ENCODE data around the gene ARL8A. TPM values are rescaled to one million over a fixed set of nuclear protein-coding genes. Genes with fewer than 3 reads are reported as not detected.
"Not testable (repeated sequence)": the region's sequence is repeated elsewhere in the genome, so short reads cannot be mapped to it uniquely, and the experiment has no call there.

ARL8A gene
- total RNA-seq (10 to 100 TPM; 60.9 to 75.3 (median 66.7) TPM), polyA plus RNA-seq (32.0 TPM)
- long read RNA-seq, donor 1, transcript ARL8A-201 (7 exons, 1,793 nt) = major isoform, 75 of 88 reads
- long read RNA-seq, donor 1, partial matches to known transcripts = 1 of 88 reads
- long read RNA-seq, donor 1, other reads (novel, unspliced or antisense) = 10 of 88 reads
- long read RNA-seq, donor 2, transcript ARL8A-201 (7 exons, 1,793 nt) = major isoform, 25 of 30 reads
- long read RNA-seq, donor 2, partial matches to known transcripts = 0 of 30 reads
- long read RNA-seq, donor 2, other reads (novel, unspliced or antisense) = 2 of 30 reads
- long read RNA-seq, donor 3, transcript ARL8A-201 (7 exons, 1,793 nt) = major isoform, 5 of 6 reads
- long read RNA-seq, donor 3, partial matches to known transcripts = 1 of 6 reads
- long read RNA-seq, donor 3, other reads (novel, unspliced or antisense) = 0 of 6 reads
- long read RNA-seq, donor 4, transcript ARL8A-201 (7 exons, 1,793 nt) = major isoform, 31 of 32 reads
- long read RNA-seq, donor 4, partial matches to known transcripts = 0 of 32 reads
- long read RNA-seq, donor 4, other reads (novel, unspliced or antisense) = 1 of 32 reads

DNA sequence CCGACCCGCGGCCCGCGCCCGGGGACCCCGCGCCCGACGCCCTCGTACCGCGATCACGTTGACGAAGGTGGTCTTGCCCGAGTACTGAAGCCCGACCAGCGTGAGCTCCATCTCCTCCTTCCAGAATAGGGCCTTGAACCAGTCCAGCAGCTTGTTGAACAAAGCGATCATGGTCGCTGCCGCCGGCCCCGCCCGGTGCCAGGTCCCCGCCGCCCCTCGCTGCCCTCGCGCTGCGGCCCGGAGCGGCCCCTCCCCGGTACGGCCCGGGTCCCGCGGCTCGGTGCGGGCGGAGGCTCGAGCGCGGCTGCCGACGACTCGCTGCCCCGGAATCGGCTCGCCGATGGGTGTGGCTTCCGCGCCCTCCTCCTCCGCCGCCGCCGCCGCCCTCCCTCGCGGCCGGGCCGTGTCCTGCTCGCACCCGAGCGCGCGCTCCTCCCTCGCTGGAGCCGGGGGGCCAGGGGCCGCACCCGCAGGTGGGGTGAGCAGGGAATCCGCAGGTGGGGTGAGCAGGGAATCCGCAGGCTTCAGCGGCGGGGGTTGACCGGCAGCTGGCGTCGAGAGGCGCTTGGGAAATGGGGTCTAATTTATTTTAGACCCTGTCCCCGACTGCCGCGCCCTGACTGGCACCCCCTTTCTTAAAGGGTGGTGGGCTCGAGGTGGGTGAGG lies at the start of gene ARL8A:
Gene ARL8A, minus strand, starts transcription at position 336 of the 666 bp plus-strand sequence. Its CDS starts 165 bp downstream, at position 171.
- H3K9me3 ChIP-seq (ENCODE audit: control insufficient read depth, low read length) = no peaks in the 10 kb centered on the region
- ATAC-seq (peak; percentile 74 to 78), DNase-seq (peak; percentile 81 to 93 (median 90))
- peaks cover 4% of the 10 kb centered on the region for H3K4me1 ChIP-seq (ENCODE audit: control insufficient read depth, insufficient read depth, low read length)
- H3K27me3 ChIP-seq (ENCODE audit: control insufficient read depth, insufficient read depth) = no peaks in the 10 kb centered on the region
- peak within 1 kb of the TSS; percentile 90 for H3K4me3 ChIP-seq (ENCODE audit: low read length)
- intact Hi-C loops (cut with DNase I) = no loop called here
- peak within 1 kb of the TSS; percentile 81 for H3K27ac ChIP-seq (ENCODE audit: low read length)
- WGBS = under 1% methylated on average over 82 of the region's 82 CpGs

DNA sequence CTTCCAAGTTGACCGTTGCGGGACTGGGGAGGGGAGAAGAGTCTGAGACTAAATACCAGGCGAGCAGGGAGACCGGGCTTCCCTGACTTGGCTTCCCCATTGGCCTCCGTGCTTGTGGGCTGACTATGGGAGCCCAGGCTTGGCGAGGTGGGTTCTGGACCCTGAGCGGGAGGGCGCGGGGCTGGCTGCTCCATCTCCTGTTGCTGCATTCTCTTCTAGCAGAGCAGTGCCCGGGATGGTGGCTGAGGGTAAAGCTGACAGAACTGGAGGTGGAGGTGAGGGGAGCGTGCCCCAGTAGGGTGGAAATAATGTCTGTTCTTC lies 49.8 kb upstream of the ARL8A start:
- Histone ChIP-seq H3K27ac (ENCODE audit: low read length) (no peak overlapping the region), H3K4me3 (ENCODE audit: low read length) (no peak overlapping the region), H3K27me3 (ENCODE audit: control insufficient read depth, insufficient read depth) (no peaks in the 10 kb centered on the region), H3K4me1 (ENCODE audit: control insufficient read depth, insufficient read depth, low read length) (no peaks in the 10 kb centered on the region), H3K9me3 (ENCODE audit: control insufficient read depth, low read length) (no peaks in the 10 kb centered on the region)
- WGBS = 44% methylated on average over 11 of the region's 11 CpGs
- ATAC-seq (no peak), DNase-seq (no peak)
- intact Hi-C loops (cut with DNase I) = loop anchor here in 1 of 4 donors (5.0 kb wide), 1 partner anchor 528 kb away; no protein-coding TSS in a partner anchor

DNA sequence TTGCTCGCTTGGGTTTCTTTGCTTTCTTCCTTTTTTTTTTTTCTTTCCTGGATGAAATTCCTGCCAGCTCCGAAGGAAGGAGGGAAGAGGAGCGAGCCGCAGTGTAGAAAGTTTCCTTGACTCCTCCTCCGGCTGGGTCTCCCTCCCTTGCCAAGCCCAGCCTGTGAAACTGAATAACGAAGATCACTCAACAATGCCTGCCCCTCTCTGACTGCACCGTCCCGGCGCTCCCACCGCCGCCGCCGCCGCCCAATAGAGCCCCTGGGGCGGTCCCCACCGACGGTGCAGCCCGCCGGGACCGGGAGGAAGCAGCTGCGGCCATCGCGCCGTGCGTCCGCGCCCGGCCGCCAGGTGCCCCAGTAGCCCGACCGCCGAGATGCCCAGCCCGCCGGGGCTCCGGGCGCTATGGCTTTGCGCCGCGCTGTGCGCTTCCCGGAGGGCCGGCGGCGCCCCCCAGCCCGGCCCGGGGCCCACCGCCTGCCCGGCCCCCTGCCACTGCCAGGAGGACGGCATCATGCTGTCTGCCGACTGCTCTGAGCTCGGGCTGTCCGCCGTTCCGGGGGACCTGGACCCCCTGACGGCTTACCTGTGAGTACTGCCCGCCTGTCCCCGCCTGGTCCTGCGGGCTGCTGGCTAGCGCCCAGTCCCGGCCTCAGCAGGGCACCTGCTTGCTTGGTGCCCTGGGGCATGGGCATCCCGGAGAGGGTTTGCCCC lies 49.2 kb upstream of the ARL8A start, which contains the start of gene LGR6:
Gene LGR6, plus strand, starts transcription at position 186 of the 714 bp plus-strand sequence. Its CDS starts 191 bp downstream, at position 377.
- Histone ChIP-seq H3K27ac (ENCODE audit: low read length) (no peak within 1 kb of the TSS), H3K27me3 (ENCODE audit: control insufficient read depth, insufficient read depth) (no peaks in the 10 kb centered on the region), H3K9me3 (ENCODE audit: control insufficient read depth, low read length) (no peaks in the 10 kb centered on the region), H3K4me3 (ENCODE audit: low read length) (peak within 1 kb of the TSS; percentile 30), H3K4me1 (ENCODE audit: control insufficient read depth, insufficient read depth, low read length) (no peaks in the 10 kb centered on the region)
- WGBS = 2% methylated on average over 61 of the region's 61 CpGs
- ATAC-seq (peak; percentile 19 to 27), DNase-seq (no peak)
- intact Hi-C loops (cut with DNase I) = loop anchor here in 1 of 4 donors (2.0 to 5.0 kb wide), 2 partner anchors 121 to 529 kb away; no protein-coding TSS in a partner anchor

DNA sequence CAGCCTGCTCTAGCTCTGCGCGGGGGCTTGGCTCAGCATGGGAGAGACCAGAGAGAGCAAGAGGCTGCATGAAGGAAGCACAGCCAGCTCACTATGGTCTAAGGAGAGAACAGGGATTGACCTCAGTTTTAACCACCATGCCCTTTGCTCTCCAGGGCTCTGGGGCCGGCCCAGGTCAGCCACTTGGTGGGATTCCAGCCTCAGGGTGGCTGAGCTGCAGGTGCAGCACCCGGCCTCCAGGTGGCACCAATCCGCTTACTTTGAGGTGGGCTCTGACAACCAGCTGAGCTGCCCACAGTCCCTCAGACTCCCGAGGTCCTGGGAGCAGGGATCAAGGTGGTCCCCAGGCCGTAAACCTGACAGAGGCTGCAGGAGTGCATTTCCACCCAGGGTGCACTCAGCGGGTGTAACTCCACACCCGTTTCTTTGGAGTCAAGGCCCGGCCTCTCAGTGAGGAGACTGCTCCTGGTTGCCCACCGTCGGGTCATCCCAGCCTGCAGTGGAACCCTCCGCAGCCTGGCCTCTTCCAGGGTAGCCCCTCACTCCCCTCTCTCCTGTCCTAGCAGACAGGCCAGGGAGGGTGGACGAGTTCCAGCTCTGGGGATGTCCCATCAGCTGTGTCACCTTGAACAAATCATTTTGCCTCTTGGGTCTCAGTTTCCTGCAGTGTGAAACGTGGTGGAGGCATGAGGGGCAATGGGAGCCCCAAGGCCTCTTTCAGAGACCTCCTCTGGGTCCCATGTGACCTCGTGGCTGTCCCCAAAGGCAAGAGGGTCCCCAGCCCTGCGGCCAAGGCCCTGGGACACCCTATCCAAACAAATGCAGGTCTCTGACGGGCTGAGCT lies 48.5 kb upstream of the ARL8A start:
- H3K27me3 ChIP-seq (ENCODE audit: control insufficient read depth, insufficient read depth) = no peaks in the 10 kb centered on the region
- WGBS = 28% methylated on average over 18 of the region's 18 CpGs
- no peaks in the 10 kb centered on the region for H3K9me3 ChIP-seq (ENCODE audit: control insufficient read depth, low read length)
- DNase-seq = peak; percentile 51 to 85 (median 85)
- no peak overlapping the region for H3K4me3 ChIP-seq (ENCODE audit: low read length)
- H3K27ac ChIP-seq (ENCODE audit: low read length) = no peak overlapping the region
- no peaks in the 10 kb centered on the region for H3K4me1 ChIP-seq (ENCODE audit: control insufficient read depth, insufficient read depth, low read length)
- ATAC-seq = peak; percentile 49 to 65
- intact Hi-C loops (cut with DNase I) = loop anchor here in 1 of 4 donors (2.0 to 5.0 kb wide), 2 partner anchors 122 to 529 kb away; no protein-coding TSS in a partner anchor

DNA sequence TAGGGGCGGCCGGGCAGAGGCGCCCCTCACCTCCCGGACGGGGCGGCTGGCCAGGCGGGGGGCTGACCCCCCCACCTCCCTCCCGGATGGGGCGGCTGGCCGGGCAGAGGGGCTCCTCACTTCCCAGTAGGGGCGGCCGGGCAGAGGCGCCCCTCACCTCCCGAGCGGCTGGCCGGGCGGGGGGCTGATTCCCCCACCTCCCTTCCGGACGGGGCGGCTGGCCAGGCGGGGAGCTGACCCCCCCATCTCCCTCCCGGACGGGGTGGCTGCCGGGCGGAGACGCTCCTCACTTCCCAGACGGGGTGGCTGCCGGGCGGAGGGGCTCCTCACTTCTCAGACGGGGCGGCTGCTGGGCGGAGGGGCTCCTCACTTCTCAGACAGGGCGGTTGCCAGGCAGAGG lies 46.9 kb upstream of the ARL8A start:
- H3K9me3 ChIP-seq (ENCODE audit: control insufficient read depth, low read length); H3K27ac ChIP-seq (ENCODE audit: low read length); DNase-seq; H3K27me3 ChIP-seq (ENCODE audit: control insufficient read depth, insufficient read depth); H3K4me3 ChIP-seq (ENCODE audit: low read length); H3K4me1 ChIP-seq (ENCODE audit: control insufficient read depth, insufficient read depth, low read length); ATAC-seq: not testable (repeated sequence)
- intact Hi-C loops (cut with DNase I) = loop anchor here in 1 of 4 donors (5.0 kb wide), 1 partner anchor 531 kb away; no protein-coding TSS in a partner anchor
- 89% methylated on average over 21 of the region's 33 CpGs for WGBS

DNA sequence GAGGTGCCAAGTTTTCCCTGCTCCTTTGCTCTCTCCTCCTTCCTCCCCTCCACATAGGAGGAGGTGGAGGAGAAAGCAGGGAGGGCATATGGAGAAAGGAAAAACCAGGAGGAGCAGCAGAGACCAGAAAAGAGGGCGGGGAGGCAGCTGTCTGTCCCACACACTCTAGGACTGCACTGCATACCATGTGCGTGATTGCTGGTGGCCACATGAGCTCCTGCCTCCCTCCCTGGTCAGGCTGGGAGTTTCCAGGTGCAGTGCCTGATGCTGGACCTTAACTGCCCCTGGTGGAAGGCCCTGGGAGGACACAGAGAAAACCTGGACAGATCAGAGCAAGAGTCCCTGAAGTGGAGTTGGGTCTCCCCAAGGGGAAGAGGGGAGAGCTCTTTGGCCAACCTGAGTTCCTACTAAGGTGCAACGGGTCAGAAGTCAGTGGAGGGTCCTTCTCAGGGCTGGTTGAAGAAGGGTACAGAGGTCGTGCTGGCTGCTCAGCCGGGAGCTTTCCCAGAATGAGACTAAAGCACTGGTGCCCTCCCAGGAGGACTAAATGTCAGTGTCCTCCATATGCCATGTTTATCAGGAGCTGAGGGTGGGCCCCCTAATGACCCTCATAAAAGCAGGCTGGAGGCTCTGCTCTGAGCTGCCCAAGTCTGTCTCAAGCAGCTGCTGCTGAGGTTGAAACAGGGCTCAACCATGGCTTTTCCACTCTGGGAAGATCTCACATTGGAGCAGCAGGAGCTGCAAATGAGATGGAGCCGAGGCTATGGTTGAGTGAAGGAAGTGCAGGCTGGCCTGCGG lies 45.6 kb upstream of the ARL8A start:
- intact Hi-C loops (cut with DNase I) = loop anchor here (2.0 to 10.0 kb wide), 6 partner anchors 121 to 532 kb away; partner anchors contain the start of gene SYT2 (in 1 of the 4)
- no peaks in the 10 kb centered on the region for H3K27me3 ChIP-seq (ENCODE audit: control insufficient read depth, insufficient read depth)
- no peaks in the 10 kb centered on the region for H3K4me1 ChIP-seq (ENCODE audit: control insufficient read depth, insufficient read depth, low read length)

DNA sequence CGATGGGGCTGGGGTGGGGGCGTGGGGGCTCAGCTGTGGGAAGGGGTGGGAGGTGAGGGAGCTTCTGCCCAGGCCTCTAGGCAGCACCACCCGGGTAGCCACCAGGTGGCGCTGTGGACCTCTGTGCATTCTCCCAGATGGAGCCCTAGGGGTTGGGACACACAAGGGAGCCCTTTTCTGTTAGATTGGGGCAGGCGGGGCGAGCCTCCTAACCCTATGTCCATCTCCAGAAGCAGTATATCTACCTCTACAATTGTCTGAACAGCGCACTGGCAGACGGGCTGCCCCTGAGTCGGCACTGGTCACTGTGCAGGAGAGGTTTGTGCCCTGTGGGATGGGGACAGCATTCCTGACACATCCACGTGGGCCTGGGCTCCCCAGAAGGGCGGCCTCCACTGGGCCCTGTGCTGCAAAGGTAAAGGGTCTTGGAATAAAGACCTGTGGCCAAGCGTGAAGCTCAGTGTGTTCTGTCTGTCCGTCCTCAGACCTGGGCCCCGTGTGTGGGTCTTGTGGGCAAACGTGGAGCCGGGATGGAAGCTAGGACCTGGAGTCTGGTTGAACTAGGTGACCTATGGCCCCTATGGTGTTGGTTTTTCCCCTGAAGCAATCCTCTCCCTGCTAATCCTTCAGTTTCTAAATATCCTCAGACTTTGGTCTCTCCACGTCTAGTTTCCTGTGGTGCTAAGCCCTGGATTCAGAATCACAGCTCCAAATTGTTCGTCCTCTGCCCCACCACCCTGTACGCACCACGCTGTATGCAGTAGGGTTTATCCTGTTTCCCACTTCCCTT lies 44.7 kb upstream of the ARL8A start:
- Histone ChIP-seq H3K4me3 (ENCODE audit: low read length) (no peak overlapping the region), H3K27ac (ENCODE audit: low read length) (no peak overlapping the region), H3K27me3 (ENCODE audit: control insufficient read depth, insufficient read depth) (no peaks in the 10 kb centered on the region), H3K9me3 (ENCODE audit: control insufficient read depth, low read length) (no peaks in the 10 kb centered on the region), H3K4me1 (ENCODE audit: control insufficient read depth, insufficient read depth, low read length) (no peaks in the 10 kb centered on the region)
- 51% methylated on average over 20 of the region's 20 CpGs for WGBS
- DNase-seq (peak; percentile 73 to 93 (median 90)), ATAC-seq (peak; percentile 49 to 69)
- intact Hi-C loops (cut with DNase I) = loop anchor here in 3 of 4 donors (2.0 to 10.0 kb wide), 5 partner anchors 122 to 528 kb away; partner anchors contain the start of gene SYT2 (in 1 of the 3)

More for the DNA sequence above, 45.6 kb upstream of the ARL8A start:
- Histone ChIP-seq H3K9me3 (ENCODE audit: control insufficient read depth, low read length) (no peaks in the 10 kb centered on the region), H3K27ac (ENCODE audit: low read length) (no peak overlapping the region), H3K4me3 (ENCODE audit: low read length) (no peak overlapping the region)
- ATAC-seq = no peak
- 80% methylated on average over 7 of the region's 7 CpGs for WGBS
- DNase-seq = no peak

DNA sequence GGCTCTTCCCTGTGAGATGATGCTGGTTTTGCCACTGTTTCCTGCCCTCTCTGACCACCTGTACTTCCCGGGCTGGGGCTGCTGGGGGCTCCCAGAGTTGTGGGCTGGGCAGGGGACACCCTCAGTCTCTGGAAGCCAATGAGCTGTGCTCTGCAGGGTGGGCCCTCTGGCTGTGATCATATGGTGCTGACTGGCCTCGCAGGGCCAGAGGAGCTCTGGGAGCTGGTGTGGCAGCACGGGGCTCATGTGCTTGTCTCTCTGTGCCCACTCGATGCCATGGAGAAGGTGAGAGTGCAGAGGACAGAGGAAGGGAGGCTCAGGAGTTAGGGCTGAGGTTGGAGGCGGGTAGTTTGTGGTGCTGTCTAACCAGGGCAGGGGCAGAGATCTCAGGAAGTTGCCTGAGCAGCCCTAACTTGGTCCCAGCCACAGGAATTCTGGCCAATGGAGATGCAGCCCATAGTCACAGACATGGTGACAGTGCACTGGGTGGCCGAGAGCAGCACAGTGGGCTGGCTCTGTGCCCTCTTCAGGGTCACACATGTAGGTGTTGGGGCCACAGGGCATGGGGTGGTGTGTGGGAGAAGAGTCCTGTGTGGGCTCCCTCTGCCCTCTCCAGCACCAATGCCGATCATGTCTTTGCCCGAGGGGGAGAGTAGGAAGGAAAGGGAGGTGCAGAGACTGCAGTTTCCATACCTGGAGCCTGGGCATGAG lies 43.3 kb upstream of the ARL8A start:
- H3K27ac ChIP-seq (ENCODE audit: low read length) = no peak overlapping the region
- no peaks in the 10 kb centered on the region for H3K27me3 ChIP-seq (ENCODE audit: control insufficient read depth, insufficient read depth)
- intact Hi-C loops (cut with DNase I) = loop anchor here in 3 of 4 donors (2.0 to 10.0 kb wide), 5 partner anchors 123 to 529 kb away; partner anchors contain the start of gene SYT2 (in 1 of the 3)
- DNase-seq (no peak), ATAC-seq (no peak)
- WGBS = 65% methylated on average over 8 of the region's 8 CpGs
- H3K4me1 ChIP-seq (ENCODE audit: control insufficient read depth, insufficient read depth, low read length) = no peaks in the 10 kb centered on the region
- no peak overlapping the region for H3K4me3 ChIP-seq (ENCODE audit: low read length)
- H3K9me3 ChIP-seq (ENCODE audit: control insufficient read depth, low read length) = no peaks in the 10 kb centered on the region
